Keratinocyte (primary cell): ENCODE results near the gene DIPK2B. TPM values are rescaled to one million over a fixed set of nuclear protein-coding genes. Genes with fewer than 3 reads are reported as not detected.

Experiments used
- DNase-seq: peaks from one replicate; pipeline ENCODE4 v3.0.0-alpha.2; 2011; ENCODE audit warnings: low read depth, missing footprints, low spot score
- FAIRE-seq: peaks from 2 replicates; lab custom pipeline; 2011; peaks lifted over from hg19 to GRCh38; lab: Jason Lieb, UNC
- H2AFZ ChIP-seq: 2 replicates; pipeline ENCODE4 v1.6.0; 2012; ENCODE audit warnings: low read length, control low read depth, inconsistent platforms; ENCODE audit not compliant: control insufficient read depth
- H3K27ac ChIP-seq: 2 replicates; pipeline ENCODE4 v1.5.1; 2011; ENCODE audit warnings: low read length; ENCODE audit not compliant: control insufficient read depth, insufficient read depth
- H3K27me3 ChIP-seq: 3 replicates; pipeline ENCODE4 v1.6.0; 2011; ENCODE audit warnings: low read length; ENCODE audit not compliant: control insufficient read depth, insufficient read depth; ENCODE audit errors: extremely low read depth
- H3K36me3 ChIP-seq, 2 experiments: 2 replicates in 1 of 2; 3 replicates in 1 of 2; pipeline ENCODE4 v1.5.1; 2011; ENCODE audit warnings: low read length in 2 of 2, mild to moderate bottlenecking in 1 of 2; ENCODE audit not compliant: control insufficient read depth in 2 of 2, insufficient read depth in 2 of 2; ENCODE audit errors: extremely low read depth in 1 of 2
- H3K4me1 ChIP-seq: 3 replicates; pipeline ENCODE4 v1.5.1; 2011; ENCODE audit warnings: low read length; ENCODE audit not compliant: control insufficient read depth, insufficient read depth; ENCODE audit errors: extremely low read depth
- H3K4me2 ChIP-seq: 3 replicates; pipeline ENCODE4 v1.6.0; 2011; ENCODE audit warnings: low read depth, low read length; ENCODE audit not compliant: control insufficient read depth, insufficient read depth; ENCODE audit errors: extremely low read depth
- H3K4me3 ChIP-seq, 3 experiments: fragments of 200-600 bp in 1 of 3; sonication (generic) in 1 of 3; 2 replicates in 2 of 3; 3 replicates in 1 of 3; pipeline ENCODE4 v1.5.1; 2011 to 2016; ENCODE audit warnings: low read length in 3 of 3, mild to moderate bottlenecking in 3 of 3, control low read depth in 2 of 3, inconsistent platforms in 1 of 3, low read depth in 1 of 3, mixed read lengths in 1 of 3, mixed run types in 1 of 3, moderate library complexity in 1 of 3; ENCODE audit not compliant: control insufficient read depth in 2 of 3, insufficient read depth in 2 of 3; ENCODE audit errors: extremely low read depth in 1 of 3
- H3K79me2 ChIP-seq: 2 replicates; pipeline ENCODE4 v1.6.0; 2012; ENCODE audit warnings: low read length; ENCODE audit not compliant: control insufficient read depth, insufficient read depth
- H3K9ac ChIP-seq: 3 replicates; pipeline ENCODE4 v1.6.0; 2011; ENCODE audit warnings: low read length; ENCODE audit not compliant: control insufficient read depth, insufficient read depth; ENCODE audit errors: extremely low read depth
- H3K9me1 ChIP-seq: 3 replicates; pipeline ENCODE4 v1.6.0; 2011; ENCODE audit warnings: low read length; ENCODE audit not compliant: control insufficient read depth, insufficient read depth; ENCODE audit errors: extremely low read depth
- H3K9me3 ChIP-seq: 2 replicates; pipeline ENCODE4 v1.5.1; 2012; ENCODE audit warnings: low read depth, low read length; ENCODE audit not compliant: control insufficient read depth
- H4K20me1 ChIP-seq: 3 replicates; pipeline ENCODE4 v1.6.0; 2011; ENCODE audit warnings: low read length; ENCODE audit not compliant: control insufficient read depth, insufficient read depth; ENCODE audit errors: extremely low read depth
- EZH2 ChIP-seq: IDR thresholded peaks from one replicate; pipeline ENCODE4 v1.6.1; 2012; ENCODE audit warnings: inconsistent platforms, mild to moderate bottlenecking, low read length, moderate library complexity
- dilution Hi-C: fragments of 300-500 bp; cut with MboI; formaldehyde crosslinking; loops from one replicate; pipeline ENCODE4 v1.7.0; 2020; ENCODE audit warnings: low sequenced_read_pairs; ENCODE audit not compliant: extremely low pct_ligation_motif_present
- polyA plus RNA-seq, 5 experiments: library from polyadenylated mRNA; depleted of rRNA in 3 of 5; stranded (reverse) in 3 of 5; stranded (forward) in 1 of 5; unstranded in 1 of 5; fragments of >200 nt; gene quantifications; 1 replicate in 1 of 5; 2 replicates in 3 of 5; 3 replicates in 1 of 5; pipeline versions ENCODE4 v1.2.1 to v1.2.3, GENCODE V29; 2011 to 2012; ENCODE audit warnings: missing spikeins in 2 of 5, low read depth in 1 of 5, low replicate concordance in 1 of 5
- TF ChIP-seq, protein P1 (sequence below), 3 experiments: IDR thresholded peaks in 1 of 3; conservative IDR thresholded peaks in 1 of 3; optimal IDR thresholded peaks in 1 of 3; 2 replicates in 2 of 3; 3 replicates in 1 of 3; pipeline versions ENCODE3 to v1.5.1; 2011; ENCODE audit warnings: low read length in 3 of 3, mild to moderate bottlenecking in 3 of 3, moderate library complexity in 2 of 3, control low read depth in 1 of 3, inconsistent platforms in 1 of 3; ENCODE audit not compliant: insufficient read depth in 2 of 3; ENCODE audit errors: extremely low read depth in 1 of 3

The DIPK2B gene
- polyA plus RNA-seq, 1 donor (not counting 4 experiments of a cell fraction or from before 2014, with no cell fraction given) = not detected

DNA sequence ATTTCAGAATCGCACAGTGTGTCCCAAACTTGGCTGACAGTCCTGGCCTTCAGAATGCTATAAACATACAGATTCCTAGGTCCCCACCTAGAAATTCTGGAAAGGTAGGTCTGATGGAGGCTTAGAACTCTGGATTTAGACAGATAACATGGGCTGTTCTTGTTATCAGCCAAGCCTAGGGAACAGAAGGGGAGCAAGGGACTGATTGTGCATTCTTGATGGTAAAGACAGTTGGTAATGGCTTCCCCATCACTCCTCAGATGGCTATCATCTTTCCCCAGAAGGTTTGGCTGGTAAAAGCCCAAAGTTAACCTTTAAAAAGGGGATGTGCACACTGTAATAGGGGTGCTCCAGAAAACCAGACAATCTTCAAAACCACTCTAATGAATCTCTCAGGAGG is 35.7 kb downstream of the DIPK2B start:
- no peaks in the 10 kb centered on the region for H3K9me3 ChIP-seq
- no peak overlapping the region for H3K27ac ChIP-seq
- DNase-seq = no peak
- no peaks in the 10 kb centered on the region for H3K79me2 ChIP-seq
- H3K9me1 ChIP-seq = no peaks in the 10 kb centered on the region
- H4K20me1 ChIP-seq = no peaks in the 10 kb centered on the region
- dilution Hi-C loops = no loop called here
- no peaks in the 10 kb centered on the region for H3K27me3 ChIP-seq
- no peaks in the 10 kb centered on the region for H3K4me1 ChIP-seq
- TF ChIP-seq EZH2 = no peak
- TF ChIP-seq, protein P1, sequence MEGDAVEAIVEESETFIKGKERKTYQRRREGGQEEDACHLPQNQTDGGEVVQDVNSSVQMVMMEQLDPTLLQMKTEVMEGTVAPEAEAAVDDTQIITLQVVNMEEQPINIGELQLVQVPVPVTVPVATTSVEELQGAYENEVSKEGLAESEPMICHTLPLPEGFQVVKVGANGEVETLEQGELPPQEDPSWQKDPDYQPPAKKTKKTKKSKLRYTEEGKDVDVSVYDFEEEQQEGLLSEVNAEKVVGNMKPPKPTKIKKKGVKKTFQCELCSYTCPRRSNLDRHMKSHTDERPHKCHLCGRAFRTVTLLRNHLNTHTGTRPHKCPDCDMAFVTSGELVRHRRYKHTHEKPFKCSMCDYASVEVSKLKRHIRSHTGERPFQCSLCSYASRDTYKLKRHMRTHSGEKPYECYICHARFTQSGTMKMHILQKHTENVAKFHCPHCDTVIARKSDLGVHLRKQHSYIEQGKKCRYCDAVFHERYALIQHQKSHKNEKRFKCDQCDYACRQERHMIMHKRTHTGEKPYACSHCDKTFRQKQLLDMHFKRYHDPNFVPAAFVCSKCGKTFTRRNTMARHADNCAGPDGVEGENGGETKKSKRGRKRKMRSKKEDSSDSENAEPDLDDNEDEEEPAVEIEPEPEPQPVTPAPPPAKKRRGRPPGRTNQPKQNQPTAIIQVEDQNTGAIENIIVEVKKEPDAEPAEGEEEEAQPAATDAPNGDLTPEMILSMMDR (optimal IDR thresholded peaks at IDR 0.05 in 1 of 3, IDR thresholded peaks at IDR 0.05 in 1 of 3, conservative IDR thresholded peaks at IDR 0.05 in 1 of 3; ENCODE audit: extremely low read depth in 1 of 3, insufficient read depth in 2 of 3, low read length in 3 of 3) = no peak
- H3K4me3 ChIP-seq = no peak overlapping the region
- H2AFZ ChIP-seq = no peak overlapping the region
- H3K9ac ChIP-seq = no peak overlapping the region
- FAIRE-seq = no peak
- H3K4me2 ChIP-seq = no peak overlapping the region
- no peaks in the 10 kb centered on the region for H3K36me3 ChIP-seq

DNA sequence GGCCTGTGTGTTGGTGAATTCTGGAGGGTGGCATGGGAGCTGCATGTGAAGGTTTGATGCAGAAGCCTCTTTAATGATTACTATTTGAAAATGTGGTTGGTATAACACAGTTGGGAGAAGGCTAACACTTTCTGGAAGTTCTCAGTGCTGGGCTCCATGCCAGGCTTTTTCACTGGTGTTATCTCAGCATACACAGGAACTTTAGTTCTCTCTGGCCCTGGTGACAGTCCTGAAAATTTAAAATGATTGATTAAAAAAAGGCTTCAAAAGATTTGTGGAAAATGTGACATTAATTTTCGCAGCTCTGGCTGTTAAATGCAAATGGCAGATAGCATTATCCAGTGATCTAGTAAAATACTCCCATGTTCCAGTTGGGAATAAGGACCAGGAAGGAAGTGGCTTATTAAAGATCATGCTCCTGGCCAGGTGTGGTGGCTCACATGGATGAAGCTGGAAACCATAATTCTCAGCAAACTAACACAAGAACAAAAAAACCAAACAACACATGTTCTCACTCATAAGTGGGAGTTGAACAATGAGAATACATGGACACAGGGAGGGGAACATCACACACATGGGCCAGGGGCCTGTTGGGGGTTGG is 36.6 kb downstream of the DIPK2B start:
- FAIRE-seq (no peak), DNase-seq (no peak)
- H3K27ac ChIP-seq = no peak overlapping the region
- no peaks in the 10 kb centered on the region for H3K36me3 ChIP-seq
- no peaks in the 10 kb centered on the region for H4K20me1 ChIP-seq
- H3K79me2 ChIP-seq = no peaks in the 10 kb centered on the region
- H3K27me3 ChIP-seq = no peaks in the 10 kb centered on the region
- no peak overlapping the region for H3K9ac ChIP-seq
- H2AFZ ChIP-seq = no peak overlapping the region
- dilution Hi-C loops = no loop called here
- H3K9me3 ChIP-seq = no peaks in the 10 kb centered on the region
- TF ChIP-seq, protein P1 (optimal IDR thresholded peaks at IDR 0.05 in 1 of 3, IDR thresholded peaks at IDR 0.05 in 1 of 3, conservative IDR thresholded peaks at IDR 0.05 in 1 of 3; ENCODE audit: extremely low read depth in 1 of 3, insufficient read depth in 2 of 3, low read length in 3 of 3) = no peak
- no peak for TF ChIP-seq EZH2
- H3K4me3 ChIP-seq = no peak overlapping the region
- H3K9me1 ChIP-seq = no peaks in the 10 kb centered on the region
- H3K4me1 ChIP-seq = no peaks in the 10 kb centered on the region
- H3K4me2 ChIP-seq = no peak overlapping the region
